ENCODE data around the gene DLX5. TPM values are rescaled to one million over a fixed set of nuclear protein-coding genes. Genes with fewer than 3 reads are reported as not detected.

DLX5 gene
- total and polyA plus RNA-seq, 2 donors (not counting 1 experiment from before 2014, with no cell fraction given) = not detected

DNA sequence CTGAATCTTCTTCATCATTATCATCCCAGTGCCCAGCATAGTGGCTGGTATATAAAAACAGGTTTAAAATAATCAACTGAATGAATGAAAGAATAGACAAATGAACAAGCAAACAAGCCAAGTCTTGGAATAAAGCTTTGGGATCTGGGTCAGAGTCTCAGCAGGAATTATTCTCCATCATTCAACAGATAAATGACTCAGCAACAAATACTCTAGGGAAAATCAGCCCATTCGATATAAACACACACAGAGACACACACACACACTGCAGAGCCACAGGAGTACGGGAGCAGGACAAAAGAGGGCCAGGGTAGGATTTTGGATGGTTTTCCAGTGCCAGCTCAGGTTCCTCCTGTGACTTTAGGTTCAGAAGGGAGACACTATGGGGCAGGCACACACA lies 48.5 kb downstream of the DLX5 start:
- H3K9me3 ChIP-seq (ENCODE audit: control extremely low read depth in 1 of 3, control insufficient read depth in 2 of 3, insufficient read depth in 1 of 3, low read length in 2 of 3) = peaks cover 0 to 4% (median 0%) of the 10 kb centered on the region in 3 donors
- no peak overlapping the region for H3K4me3 ChIP-seq (ENCODE audit: control extremely low read depth in 1 of 5, extremely low read depth in 1 of 5, insufficient read depth in 1 of 5, low read depth in 2 of 5, low read length in 4 of 5)
- DNase-seq = no peak
- H3K4me1 Mint-ChIP-seq = no peaks in the 10 kb centered on the region
- no peaks in the 10 kb centered on the region for H3K36me3 ChIP-seq (replicated peaks in 1 of 2; ENCODE audit: control extremely low read depth in 1 of 2, control insufficient read depth in 1 of 2, extremely low read depth in 1 of 2, insufficient read depth in 2 of 2, low read length in 1 of 2)
- no peaks in the 10 kb centered on the region for H3K9me3 Mint-ChIP-seq (ENCODE audit: insufficient read depth)
- H3K4me3 Mint-ChIP-seq = no peak overlapping the region
- no peak overlapping the region for H3K9ac ChIP-seq (ENCODE audit: low read length)
- H3K4me1 ChIP-seq (ENCODE audit: control insufficient read depth in 2 of 2, insufficient read depth in 2 of 2, low read length in 2 of 2) = no peaks in the 10 kb centered on the region
- H3K27me3 Mint-ChIP-seq = peaks cover 16% of the 10 kb centered on the region
- H3K27ac Mint-ChIP-seq = no peak overlapping the region
- TF ChIP-seq EZH2 (IDR thresholded peaks at IDR 0.05; ENCODE audit: borderline replicate concordance, insufficient read depth, low read depth, low read length, poor library complexity, severe bottlenecking) = no peak
- TF ChIP-seq, protein P1, sequence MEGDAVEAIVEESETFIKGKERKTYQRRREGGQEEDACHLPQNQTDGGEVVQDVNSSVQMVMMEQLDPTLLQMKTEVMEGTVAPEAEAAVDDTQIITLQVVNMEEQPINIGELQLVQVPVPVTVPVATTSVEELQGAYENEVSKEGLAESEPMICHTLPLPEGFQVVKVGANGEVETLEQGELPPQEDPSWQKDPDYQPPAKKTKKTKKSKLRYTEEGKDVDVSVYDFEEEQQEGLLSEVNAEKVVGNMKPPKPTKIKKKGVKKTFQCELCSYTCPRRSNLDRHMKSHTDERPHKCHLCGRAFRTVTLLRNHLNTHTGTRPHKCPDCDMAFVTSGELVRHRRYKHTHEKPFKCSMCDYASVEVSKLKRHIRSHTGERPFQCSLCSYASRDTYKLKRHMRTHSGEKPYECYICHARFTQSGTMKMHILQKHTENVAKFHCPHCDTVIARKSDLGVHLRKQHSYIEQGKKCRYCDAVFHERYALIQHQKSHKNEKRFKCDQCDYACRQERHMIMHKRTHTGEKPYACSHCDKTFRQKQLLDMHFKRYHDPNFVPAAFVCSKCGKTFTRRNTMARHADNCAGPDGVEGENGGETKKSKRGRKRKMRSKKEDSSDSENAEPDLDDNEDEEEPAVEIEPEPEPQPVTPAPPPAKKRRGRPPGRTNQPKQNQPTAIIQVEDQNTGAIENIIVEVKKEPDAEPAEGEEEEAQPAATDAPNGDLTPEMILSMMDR (IDR thresholded peaks at IDR 0.05) = no peak
- H3K27ac ChIP-seq (ENCODE audit: low read length in 2 of 2) = no peak overlapping the region
- H2AFZ ChIP-seq (ENCODE audit: insufficient read depth, low read depth, low read length, poor library complexity, severe bottlenecking) = no peak overlapping the region
- 83% methylated on average over 1 of the region's 2 CpGs for WGBS (ENCODE audit: insufficient coverage)
- peaks cover 0 to under 1% (median 0%) of the 10 kb centered on the region in 4 experiments for H3K27me3 ChIP-seq (replicated peaks in 1 of 4; ENCODE audit: control extremely low read depth in 1 of 4, control insufficient read depth in 3 of 4, insufficient read depth in 4 of 4, low read length in 3 of 4)
- H3K79me2 ChIP-seq (ENCODE audit: control insufficient read depth, insufficient read depth, low read length) = no peaks in the 10 kb centered on the region
- no peak for ATAC-seq (ENCODE audit: low read depth)
- ChIA-PET CTCF (no interaction called here), POLR2A (no interaction called here)
- no peak overlapping the region for H3K4me2 ChIP-seq (replicated peaks; ENCODE audit: low read depth, low read length, poor library complexity, severe bottlenecking)
- H4K20me1 ChIP-seq (ENCODE audit: control insufficient read depth, insufficient read depth, low read length, poor library complexity, severe bottlenecking) = no peaks in the 10 kb centered on the region
- intact Hi-C loops (cut with micrococcal nuclease) = no loop called here

DNA sequence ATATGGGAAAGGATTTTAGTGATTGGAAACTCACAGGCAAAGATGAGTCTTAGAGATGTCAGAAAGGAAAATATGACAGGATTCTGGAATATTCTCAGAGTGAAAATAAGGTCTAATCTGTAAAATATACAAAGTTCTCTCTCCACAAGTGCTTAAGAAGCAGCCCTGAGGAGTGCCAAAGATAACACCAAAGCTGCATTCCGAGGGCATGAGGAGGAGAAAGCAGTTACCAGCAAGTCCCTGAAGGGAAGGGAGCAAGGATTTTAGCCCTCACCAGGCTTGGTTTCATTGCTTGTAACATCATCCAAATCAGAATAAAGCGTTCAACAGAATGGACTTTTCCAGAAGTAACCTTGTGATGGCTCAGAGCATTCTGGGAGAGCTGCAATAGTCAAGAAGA lies 50.6 kb downstream of the DLX5 start:
- Histone ChIP-seq H4K20me1 (ENCODE audit: control insufficient read depth, insufficient read depth, low read length, poor library complexity, severe bottlenecking) (no peaks in the 10 kb centered on the region), H3K9ac (ENCODE audit: low read length) (no peak overlapping the region), H3K27ac (ENCODE audit: low read length in 2 of 2) (no peak overlapping the region), H2AFZ (ENCODE audit: insufficient read depth, low read depth, low read length, poor library complexity, severe bottlenecking) (no peak overlapping the region), H3K36me3 (replicated peaks in 1 of 2; ENCODE audit: control extremely low read depth in 1 of 2, control insufficient read depth in 1 of 2, extremely low read depth in 1 of 2, insufficient read depth in 2 of 2, low read length in 1 of 2) (no peaks in the 10 kb centered on the region), H3K27me3 (replicated peaks in 1 of 4; ENCODE audit: control extremely low read depth in 1 of 4, control insufficient read depth in 3 of 4, insufficient read depth in 4 of 4, low read length in 3 of 4) (peaks cover 0 to 6% (median 1%) of the 10 kb centered on the region in 4 experiments), H3K4me1 (ENCODE audit: control insufficient read depth in 2 of 2, insufficient read depth in 2 of 2, low read length in 2 of 2) (no peaks in the 10 kb centered on the region), H3K4me2 (replicated peaks; ENCODE audit: low read depth, low read length, poor library complexity, severe bottlenecking) (no peak overlapping the region), H3K79me2 (ENCODE audit: control insufficient read depth, insufficient read depth, low read length) (no peaks in the 10 kb centered on the region), H3K9me3 (ENCODE audit: control extremely low read depth in 1 of 3, control insufficient read depth in 2 of 3, insufficient read depth in 1 of 3, low read length in 2 of 3) (no peaks in the 10 kb centered on the region), H3K4me3 (ENCODE audit: control extremely low read depth in 1 of 5, extremely low read depth in 1 of 5, insufficient read depth in 1 of 5, low read depth in 2 of 5, low read length in 4 of 5) (no peak overlapping the region)
- Mint-ChIP-seq H3K4me3 (no peak overlapping the region), H3K9me3 (ENCODE audit: insufficient read depth) (no peaks in the 10 kb centered on the region), H3K27me3 (peaks cover 11% of the 10 kb centered on the region), H3K4me1 (no peaks in the 10 kb centered on the region), H3K27ac (no peak overlapping the region)
- no peak for ATAC-seq (ENCODE audit: low read depth)
- TF ChIP-seq, protein P1 (IDR thresholded peaks at IDR 0.05) = no peak
- no peak for TF ChIP-seq EZH2 (IDR thresholded peaks at IDR 0.05; ENCODE audit: borderline replicate concordance, insufficient read depth, low read depth, low read length, poor library complexity, severe bottlenecking)
- CTCF ChIA-PET = no interaction called here
- WGBS (ENCODE audit: insufficient coverage) = 71% methylated on average over 1 of the region's 2 CpGs
- no peak for DNase-seq
- POLR2A ChIA-PET = no interaction called here
- intact Hi-C loops (cut with micrococcal nuclease) = no loop called here
